Cardiac fibroblast (primary cell): ENCODE measurements around the gene EDIL3.
A peak's percentile ranks its signal among the peaks of the same experiment; 100 is the strongest.

Source experiments
- DNase-seq, 2 donors: peaks; one replicate each; pipeline versions ENCODE4 v3.0.0 to v3.0.0-alpha.2; 2010; ENCODE audit warnings: low read depth in 2 of 2
- H3K4me3 ChIP-seq, 2 donors: replicated peaks in 1 of 2; 1 replicate in 1 of 2; 2 replicates in 1 of 2; pipeline ENCODE4 v1.5.1; 2011; ENCODE audit warnings: low read depth in 2 of 2, low read length in 2 of 2, mild to moderate bottlenecking in 2 of 2, moderate library complexity in 1 of 2
- CTCF ChIP-seq: IDR thresholded peaks from one replicate; pipeline ENCODE4 v1.5.1; 2011; ENCODE audit warnings: low read depth, mild to moderate bottlenecking, low read length, inconsistent platforms

Gene EDIL3

GRCh38 chr5:84228266-84228665 is 156.4 kb downstream of the EDIL3 start:
- TF ChIP-seq CTCF = no peak
- H3K4me3 ChIP-seq = no peak overlapping the region
- peak in 1 of 2 donors; percentile 12 for DNase-seq

DNA sequence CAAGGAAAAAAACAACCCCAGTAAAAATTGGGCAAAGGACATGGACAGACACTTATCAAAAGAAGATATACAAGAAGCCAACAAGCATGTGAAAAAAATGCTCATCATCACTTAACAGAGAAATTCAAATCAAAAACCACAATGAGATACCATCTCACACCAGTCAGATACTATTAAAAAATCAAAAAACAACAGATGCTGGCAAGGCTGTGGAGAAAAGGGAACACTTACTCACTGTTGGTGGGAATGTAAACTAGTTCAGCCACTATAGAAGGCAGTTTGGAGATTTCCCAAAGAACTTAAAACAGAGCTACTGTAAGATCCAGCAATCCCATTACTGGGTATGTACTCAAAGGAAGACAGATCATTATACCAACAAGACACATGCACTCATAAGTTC is 157.4 kb downstream of the EDIL3 start:
- H3K4me3 ChIP-seq = no peak overlapping the region
- no peak for TF ChIP-seq CTCF
- DNase-seq = no peak

DNA sequence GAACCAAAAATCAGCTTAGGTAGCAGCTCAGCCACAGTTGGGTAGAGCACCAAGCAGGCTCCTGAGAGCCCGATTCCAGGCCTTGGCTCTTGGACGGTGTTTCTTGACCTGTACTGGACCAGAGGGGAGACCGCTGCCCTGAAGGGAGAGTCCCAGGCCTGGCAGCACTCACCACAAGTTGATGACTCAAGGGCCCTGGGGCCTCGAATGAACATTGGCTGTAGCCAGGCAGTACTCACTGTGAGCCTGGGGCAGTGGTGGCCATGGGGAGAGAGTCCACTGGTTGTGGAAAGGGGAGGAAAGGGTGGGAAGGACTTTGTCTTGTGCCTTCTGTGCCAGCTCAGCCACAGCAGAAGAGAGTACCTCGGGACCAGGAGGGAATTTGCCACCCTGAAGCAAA is 166.1 kb downstream of the EDIL3 start:
- TF ChIP-seq CTCF = no peak
- no peak overlapping the region for H3K4me3 ChIP-seq
- no peak for DNase-seq

- no peak for TF ChIP-seq CTCF
- no peak for DNase-seq
- no peak overlapping the region for H3K4me3 ChIP-seq
These were observed 169.2 kb downstream of the EDIL3 start for GRCh38 chr5:84215521-84215920.

DNA sequence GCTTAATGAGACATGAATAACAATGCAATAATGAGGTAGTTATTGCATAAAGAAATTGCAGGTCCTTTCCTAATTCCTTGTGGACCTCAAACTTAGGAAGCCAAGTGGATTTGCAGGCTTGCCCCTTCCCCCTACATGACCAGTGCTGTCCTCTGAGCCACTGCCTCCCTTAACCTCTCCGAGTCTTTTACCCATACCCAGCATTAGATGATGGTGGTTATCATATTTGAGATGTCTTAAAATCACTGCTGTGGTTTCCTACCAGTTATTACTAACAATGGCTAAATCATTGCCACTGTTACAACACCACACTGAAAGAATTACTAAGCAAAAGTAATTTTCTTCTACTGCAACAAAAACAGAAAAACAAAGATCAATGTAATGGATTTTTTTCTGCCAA is 170.8 kb downstream of the EDIL3 start:
- no peak for DNase-seq
- no peak for TF ChIP-seq CTCF
- H3K4me3 ChIP-seq = no peak overlapping the region

GRCh38 chr5:84213212-84213611 is 171.5 kb downstream of the EDIL3 start:
- DNase-seq = no peak
- H3K4me3 ChIP-seq = no peak overlapping the region
- no peak for TF ChIP-seq CTCF

DNA sequence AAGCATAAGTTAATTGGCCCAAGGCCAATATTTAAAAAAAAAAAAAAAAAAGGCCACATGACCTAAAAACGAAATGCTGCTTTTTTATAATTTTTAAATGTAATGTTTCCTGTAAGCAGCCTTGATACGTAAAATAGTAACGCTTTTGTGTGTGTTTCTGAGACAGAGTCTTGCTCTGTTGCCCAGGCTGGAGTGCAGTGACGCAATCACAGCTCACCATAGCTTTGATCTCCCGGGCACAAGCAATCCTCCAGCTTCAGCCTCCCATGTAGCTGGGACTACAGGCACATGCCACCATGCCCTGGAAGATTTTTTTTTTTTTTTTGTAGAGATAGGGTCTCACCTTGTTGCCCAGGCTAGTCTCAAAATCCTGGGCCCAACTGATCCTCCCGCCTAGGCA is 179.9 kb downstream of the EDIL3 start:
- TF ChIP-seq CTCF = no peak
- no peak for DNase-seq
- no peak overlapping the region for H3K4me3 ChIP-seq
